GM12865 (cell line): ENCODE results near the gene SLC1A5.
A peak's percentile ranks its signal among the peaks of the same experiment; 100 is the strongest.
"Not testable (repeated sequence)": the region's sequence is repeated elsewhere in the genome, so short reads cannot be mapped to it uniquely, and the experiment has no call there.

Source experiments
- DNase-seq: peaks from one replicate; pipeline ENCODE4 v3.0.0; 2010; ENCODE audit warnings: low read depth
- H3K4me3 ChIP-seq: 2 replicates; pipeline ENCODE4 v1.5.1; 2011; ENCODE audit warnings: mild to moderate bottlenecking, low read depth, low read length, control low read depth
- TF ChIP-seq, protein P1 (sequence below): IDR thresholded peaks from 2 replicates; pipeline ENCODE4 v1.5.1; 2011; ENCODE audit warnings: low read length, control low read depth, low read depth, inconsistent platforms; ENCODE audit not compliant: insufficient read depth; ENCODE audit errors: missing control alignments

Gene SLC1A5

GRCh38 chr19:46813839-46814358, 25.5 kb upstream of the SLC1A5 start:
- no peak for DNase-seq
- H3K4me3 ChIP-seq: no peak overlapping the region
- TF ChIP-seq, protein P1, sequence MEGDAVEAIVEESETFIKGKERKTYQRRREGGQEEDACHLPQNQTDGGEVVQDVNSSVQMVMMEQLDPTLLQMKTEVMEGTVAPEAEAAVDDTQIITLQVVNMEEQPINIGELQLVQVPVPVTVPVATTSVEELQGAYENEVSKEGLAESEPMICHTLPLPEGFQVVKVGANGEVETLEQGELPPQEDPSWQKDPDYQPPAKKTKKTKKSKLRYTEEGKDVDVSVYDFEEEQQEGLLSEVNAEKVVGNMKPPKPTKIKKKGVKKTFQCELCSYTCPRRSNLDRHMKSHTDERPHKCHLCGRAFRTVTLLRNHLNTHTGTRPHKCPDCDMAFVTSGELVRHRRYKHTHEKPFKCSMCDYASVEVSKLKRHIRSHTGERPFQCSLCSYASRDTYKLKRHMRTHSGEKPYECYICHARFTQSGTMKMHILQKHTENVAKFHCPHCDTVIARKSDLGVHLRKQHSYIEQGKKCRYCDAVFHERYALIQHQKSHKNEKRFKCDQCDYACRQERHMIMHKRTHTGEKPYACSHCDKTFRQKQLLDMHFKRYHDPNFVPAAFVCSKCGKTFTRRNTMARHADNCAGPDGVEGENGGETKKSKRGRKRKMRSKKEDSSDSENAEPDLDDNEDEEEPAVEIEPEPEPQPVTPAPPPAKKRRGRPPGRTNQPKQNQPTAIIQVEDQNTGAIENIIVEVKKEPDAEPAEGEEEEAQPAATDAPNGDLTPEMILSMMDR: no peak

DNA sequence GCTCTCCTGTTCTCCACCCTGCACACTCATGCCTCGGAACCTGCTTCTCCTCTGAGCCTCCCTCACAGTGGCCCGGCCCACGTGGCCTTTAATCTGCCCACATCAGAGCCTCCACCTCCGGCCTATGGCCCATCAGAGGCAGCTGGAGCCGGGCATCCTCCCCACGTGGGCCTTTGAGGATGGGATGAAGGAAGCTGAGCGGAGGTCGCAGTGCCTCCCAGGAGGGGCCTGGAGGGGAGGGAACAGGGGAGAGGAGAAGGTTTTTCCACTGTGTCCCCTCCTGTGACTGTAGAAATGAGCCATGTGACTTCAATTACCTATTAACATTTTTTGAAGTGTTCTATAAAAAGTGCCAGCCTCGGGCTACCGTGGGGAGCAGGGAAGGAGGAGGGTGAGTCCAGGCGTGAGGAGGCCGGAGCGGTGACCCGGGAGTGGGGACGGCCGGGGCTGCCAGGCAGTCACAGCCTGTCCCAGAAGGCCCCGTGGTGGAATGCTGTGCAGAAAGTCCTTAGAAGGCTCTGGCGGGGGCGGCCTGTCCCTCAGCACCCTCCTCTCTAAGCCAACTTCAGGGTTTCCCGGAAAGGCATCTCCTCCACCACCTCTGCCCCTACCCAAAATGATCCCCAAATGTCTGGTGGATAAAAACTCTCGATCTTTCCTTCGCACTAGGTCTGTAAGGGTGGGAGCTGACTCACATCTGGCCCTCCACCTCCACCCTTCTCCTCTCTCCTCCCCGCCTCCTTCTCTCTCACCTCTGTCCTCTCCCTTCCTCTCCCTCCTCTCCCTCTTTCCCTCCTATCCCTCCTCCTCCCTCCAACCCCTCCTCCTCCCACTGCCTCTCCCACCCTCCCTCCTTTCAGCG, 24.8 kb upstream of the SLC1A5 start:
- DNase-seq: no peak

DNA sequence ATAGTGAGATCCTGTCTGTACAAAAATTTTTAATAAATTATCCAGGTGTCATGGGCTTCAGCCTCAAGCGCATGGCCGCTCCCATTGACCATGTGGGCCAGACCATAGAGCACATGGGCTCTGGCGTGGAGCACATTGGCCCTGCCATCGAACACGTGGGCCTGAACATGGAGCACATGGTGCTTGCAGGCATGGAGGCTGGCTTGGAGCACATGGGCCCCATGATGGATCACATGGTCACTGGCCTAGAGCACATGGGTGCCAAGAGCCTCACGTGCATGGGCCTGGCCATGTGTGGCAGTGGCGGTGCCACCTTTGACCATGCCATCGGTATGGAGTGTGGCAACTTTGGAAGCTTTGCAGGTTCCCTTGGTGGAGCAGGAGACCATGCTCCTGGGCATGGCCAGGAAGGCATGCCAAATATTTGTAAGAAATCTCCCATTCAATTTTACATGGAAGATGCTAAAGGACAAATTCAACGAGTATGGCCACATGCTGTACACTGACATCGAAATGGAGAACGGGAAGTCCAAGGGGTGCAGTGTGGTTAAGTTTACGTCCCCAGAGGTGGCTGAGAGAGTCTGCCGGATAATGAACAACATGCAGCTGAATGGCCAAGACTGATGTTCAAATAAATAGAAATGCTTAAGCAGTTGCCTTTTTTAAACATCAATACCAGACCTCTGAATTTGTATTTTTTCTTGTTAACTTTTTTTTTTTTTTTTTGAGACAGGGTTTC, 21.3 kb upstream of the SLC1A5 start:
- no peak overlapping the region for H3K4me3 ChIP-seq
- TF ChIP-seq, protein P1: no peak
- peak; percentile 17 for DNase-seq

More for the DNA sequence above, 24.8 kb upstream of the SLC1A5 start:
- no peak overlapping the region for H3K4me3 ChIP-seq
- TF ChIP-seq, protein P1: no peak

- DNase-seq: no peak
- no peak overlapping the region for H3K4me3 ChIP-seq
These were observed 18.3 kb upstream of the SLC1A5 start for GRCh38 chr19:46806656-46807055.

DNA sequence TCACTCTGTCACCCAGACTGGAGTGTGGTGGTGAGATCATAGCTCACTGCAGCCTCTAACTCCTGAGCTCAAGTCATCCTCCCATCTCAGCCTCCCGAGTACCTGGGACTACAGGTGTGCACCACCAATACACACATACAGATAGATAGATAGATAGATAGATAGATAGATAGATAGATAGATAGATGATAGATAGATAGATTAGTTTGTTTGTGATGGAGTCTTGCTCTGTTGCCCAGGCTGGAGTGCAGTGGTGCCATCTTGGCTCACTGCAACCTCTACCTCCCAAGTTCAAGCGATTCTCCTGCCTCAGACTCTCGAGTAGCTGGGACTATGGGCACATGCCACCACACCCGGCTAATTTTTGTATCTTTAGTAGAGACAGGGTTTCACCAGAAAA, 16.0 kb upstream of the SLC1A5 start:
- H3K4me3 ChIP-seq, DNase-seq: not testable (repeated sequence)

More at GRCh38 chr19:46806656-46807055, 18.3 kb upstream of the SLC1A5 start:
- TF ChIP-seq, protein P1: no peak

DNA sequence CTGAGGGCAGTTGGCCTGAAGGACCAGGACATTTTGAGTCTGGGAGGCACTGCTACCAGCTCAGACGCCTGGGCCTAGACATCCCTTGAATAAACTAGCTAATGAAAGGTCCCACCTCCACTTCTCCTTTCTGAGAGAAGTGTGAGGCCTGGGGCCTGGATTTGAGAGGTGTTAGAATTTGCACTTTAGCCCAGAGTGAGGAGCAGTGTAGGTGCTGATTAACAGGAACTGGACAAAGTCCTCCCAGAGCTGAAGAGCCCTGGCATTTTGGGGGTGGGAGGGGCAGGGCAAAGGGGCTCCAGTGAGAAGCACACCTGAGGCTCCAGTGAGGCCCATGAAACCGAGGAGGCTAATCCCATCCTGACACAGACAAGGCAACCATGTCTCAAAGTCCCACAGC, 15.2 kb upstream of the SLC1A5 start:
- no peak overlapping the region for H3K4me3 ChIP-seq
- TF ChIP-seq, protein P1: no peak
- no peak for DNase-seq

DNA sequence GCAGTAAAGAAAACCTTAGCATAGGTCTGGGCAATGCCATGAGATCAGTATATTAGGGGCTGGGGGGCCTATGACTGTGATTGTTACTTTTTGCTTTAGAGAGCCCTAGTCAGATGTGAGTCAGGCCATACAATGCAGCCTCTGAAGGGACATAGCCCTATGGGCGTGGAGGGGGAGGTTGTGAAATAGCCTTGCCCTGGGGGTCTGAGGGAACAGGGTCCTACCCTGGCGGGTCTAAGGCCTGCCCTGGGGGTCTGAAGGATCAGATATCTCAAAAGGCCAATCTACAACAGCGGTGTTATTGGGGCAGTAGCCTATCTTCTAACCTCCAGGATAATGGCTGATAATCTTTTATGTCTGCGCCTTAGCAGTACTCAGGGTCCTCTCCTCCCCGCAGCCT, 13.8 kb upstream of the SLC1A5 start:
- H3K4me3 ChIP-seq: no peak overlapping the region
- DNase-seq: no peak
- TF ChIP-seq, protein P1: no peak
